Measurements from ENCODE around the gene RAET1E.
A peak's percentile ranks its signal among the peaks of the same experiment; 100 is the strongest.

The RAET1E gene

GRCh38 chr6:149891259-149891658, 6.7 kb downstream of the RAET1E start:
- DNase-seq (ENCODE audit: low read depth in 3 of 3, low spot score in 1 of 3), result no peak

- no peak for DNase-seq (ENCODE audit: low read depth in 3 of 3, low spot score in 1 of 3)
Observed at GRCh38 chr6:149890629-149891045, 7.3 kb downstream of the RAET1E start.

GRCh38 chr6:149889326-149889725, 8.6 kb downstream of the RAET1E start:
- no peak for DNase-seq (ENCODE audit: low read depth in 3 of 3, low spot score in 1 of 3)

GRCh38 chr6:149888659-149889058, 9.3 kb downstream of the RAET1E start:
- DNase-seq (ENCODE audit: low read depth in 3 of 3, low spot score in 1 of 3), result no peak

- no peak for DNase-seq (ENCODE audit: low read depth in 3 of 3, low spot score in 1 of 3)
Observed at GRCh38 chr6:149888093-149888492, 9.8 kb downstream of the RAET1E start.

GRCh38 chr6:149887343-149887742, 10.6 kb downstream of the RAET1E start:
- no peak for DNase-seq (ENCODE audit: low read depth in 3 of 3, low spot score in 1 of 3)

DNA sequence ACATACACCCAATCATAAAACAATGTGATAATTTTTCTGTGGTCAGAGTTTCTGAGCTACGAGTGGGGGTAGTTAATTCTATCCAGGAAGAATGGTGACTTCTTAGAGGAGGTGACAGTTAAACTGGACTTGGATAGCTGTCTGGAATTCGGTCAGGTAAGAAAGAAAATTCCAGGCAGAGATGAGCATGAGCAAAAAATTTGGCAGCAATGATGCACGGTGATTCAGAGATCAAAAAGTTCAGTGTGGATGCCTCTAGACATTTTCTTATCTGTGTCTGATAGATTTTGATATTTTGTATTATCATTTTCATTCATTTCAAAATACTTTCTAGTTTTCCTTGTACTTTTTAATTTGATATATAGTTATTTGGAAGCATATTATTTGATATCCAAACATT, 12.0 kb downstream of the RAET1E start:
- DNase-seq (ENCODE audit: low read depth in 3 of 3, low spot score in 1 of 3), result no peak

DNA sequence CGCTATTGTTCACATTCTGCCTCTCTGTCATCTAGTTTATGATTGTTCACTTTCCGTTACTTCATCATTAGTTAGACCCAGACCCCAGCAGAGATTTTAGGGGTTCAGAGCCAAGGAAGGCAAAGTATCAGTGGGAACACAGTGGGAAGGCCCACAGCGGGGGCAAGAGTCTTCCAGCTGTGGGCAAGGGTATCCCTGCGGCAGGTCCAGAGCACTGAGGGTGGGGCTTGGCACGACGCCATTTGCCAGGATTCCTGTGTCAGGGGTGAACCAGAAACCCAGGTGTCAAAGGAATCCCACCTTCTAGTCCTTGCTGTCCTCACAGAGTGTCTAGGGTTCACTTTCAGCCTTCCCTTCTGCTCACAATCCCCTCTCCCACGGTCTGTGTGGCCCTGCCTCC, 13.3 kb downstream of the RAET1E start:
- DNase-seq (ENCODE audit: low read depth in 3 of 3, low spot score in 1 of 3), result no peak

DNA sequence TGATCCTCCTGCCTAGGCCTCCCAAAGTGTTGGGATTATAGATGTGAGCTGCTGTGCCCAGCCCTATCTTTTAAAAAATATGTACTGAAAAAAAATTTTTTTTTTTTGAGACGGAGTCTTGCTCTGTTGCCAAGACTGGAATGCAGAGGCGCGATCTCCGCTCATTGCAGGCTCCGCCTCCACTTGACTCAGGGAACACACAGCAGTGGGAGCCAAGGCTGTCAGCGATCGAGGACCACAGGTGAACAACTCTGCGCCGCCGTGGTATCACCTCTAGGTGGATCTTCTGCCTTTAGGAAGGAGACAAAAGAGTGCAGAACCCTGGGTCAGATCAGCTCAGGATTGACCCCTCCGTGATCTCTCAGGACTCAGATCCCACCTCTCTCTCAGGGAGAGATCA, 13.7 kb downstream of the RAET1E start:
- DNase-seq (ENCODE audit: low read depth in 3 of 3, low spot score in 1 of 3), result no peak

DNA sequence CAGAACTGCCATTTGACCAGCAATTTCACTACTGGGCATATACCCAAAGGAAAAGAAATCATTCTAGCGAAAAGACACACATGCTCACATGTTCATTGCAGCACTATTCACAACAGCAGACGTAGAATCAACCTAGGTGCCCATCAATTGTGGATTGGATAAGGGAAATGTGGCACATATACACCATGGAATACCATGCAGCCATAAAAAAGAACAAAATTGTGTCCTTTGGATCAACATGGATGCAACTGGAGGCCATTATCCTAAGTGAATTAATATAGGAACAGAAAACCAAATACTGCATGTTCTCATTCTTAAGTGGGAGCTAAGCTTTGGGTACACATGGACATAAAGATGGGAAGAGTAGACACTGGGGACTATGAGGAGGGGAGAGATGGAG, 16.1 kb downstream of the RAET1E start:
- DNase-seq (ENCODE audit: low read depth in 3 of 3, low spot score in 1 of 3), result no peak

GRCh38 chr6:149881066-149881766, 16.7 kb downstream of the RAET1E start:
- DNase-seq (ENCODE audit: low read depth in 3 of 3, low spot score in 1 of 3), result no peak

DNA sequence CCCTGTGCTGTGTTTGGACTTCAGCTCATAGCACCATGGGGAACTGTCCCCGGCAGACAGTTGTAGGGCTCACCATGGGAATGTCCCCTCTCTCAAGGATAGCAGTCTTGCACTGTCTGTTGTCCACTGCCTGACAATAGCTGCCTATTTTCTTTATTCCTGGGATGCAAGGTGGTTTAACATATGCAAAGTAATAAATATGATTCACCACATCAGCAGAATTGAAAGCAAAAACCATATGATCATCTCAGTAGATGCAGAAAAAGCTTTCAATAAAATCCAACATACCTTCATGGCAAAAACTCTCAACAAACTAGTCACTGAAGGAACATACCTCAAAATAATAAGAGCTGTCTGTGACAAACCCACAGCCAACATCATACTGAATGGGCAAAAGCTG, 20.3 kb downstream of the RAET1E start:
- no peak for DNase-seq (ENCODE audit: low read depth in 3 of 3, low spot score in 1 of 3)

DNA sequence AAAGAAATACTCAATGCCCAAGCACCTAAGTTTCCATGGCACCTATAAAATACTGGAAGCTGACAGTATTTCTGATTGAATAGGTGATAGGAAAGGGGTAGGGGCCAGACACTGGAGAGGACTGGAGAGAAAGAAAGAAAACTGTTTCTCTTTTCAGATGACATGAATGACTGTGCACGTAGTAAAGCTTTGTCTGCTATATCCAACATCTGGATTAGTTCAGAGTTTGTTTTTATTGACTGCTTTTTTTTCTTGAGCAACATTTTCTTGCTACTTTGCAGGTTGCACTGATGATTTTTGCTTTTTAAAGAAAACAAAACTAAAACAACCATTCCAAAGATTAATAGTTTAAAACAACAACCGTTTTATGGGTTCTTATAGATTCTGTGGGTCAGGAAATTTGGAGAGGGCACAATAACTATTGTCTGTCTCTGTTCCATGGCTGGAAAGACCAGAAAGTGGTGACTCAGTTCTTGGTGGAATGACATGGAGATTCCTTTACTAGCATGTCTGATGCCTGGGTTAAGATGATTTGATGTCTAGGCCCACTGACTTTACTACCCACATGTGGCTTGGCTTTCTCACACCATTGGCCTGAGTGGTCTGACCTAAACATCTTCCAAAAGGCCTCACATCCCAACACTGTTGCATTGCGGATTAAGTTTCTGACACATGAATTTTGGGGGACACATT, 21.5 kb downstream of the RAET1E start:
- DNase-seq (ENCODE audit: low read depth in 3 of 3, low spot score in 1 of 3), result no peak

DNA sequence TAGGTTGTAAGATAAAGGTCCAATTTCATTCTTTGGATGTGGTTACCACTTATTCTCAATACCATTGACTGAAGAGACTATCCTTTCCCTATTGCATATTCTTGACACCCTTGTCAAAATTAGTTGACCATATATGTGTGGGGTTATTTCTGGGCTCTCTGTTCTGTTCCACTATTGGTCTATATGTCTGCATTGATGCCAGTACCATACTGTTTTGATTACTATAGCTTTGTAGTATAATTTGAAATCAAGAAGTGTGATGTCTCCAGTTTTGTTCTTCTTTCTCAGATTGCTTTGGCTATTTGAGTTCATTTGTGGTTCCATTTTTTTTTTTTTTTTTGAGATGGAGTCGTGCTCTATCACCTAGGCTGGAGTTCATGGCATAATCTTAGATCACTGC, 25.7 kb downstream of the RAET1E start:
- no peak for DNase-seq (ENCODE audit: low read depth in 3 of 3, low spot score in 1 of 3)

DNA sequence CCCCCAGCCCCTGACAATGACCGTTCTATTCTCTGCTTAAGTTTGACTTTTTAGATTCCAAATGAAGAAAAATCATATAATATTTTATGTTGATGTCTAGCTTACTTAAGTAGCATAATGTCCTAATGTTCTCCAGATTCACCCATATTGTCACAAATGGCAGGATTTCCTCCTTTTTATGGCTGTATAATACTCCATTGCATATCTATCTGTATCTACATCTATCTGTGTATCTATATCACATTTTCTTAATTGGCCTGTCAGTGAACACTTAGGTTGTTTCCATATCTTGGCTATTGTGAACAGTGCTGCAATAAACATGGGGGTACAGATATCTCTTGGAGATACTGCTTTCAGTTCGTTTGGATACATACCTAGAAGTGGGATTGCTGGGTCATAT, 26.7 kb downstream of the RAET1E start:
- DNase-seq (ENCODE audit: low read depth in 3 of 3, low spot score in 1 of 3), result no peak

GRCh38 chr6:149869275-149869892, 28.5 kb downstream of the RAET1E start:
- DNase-seq (ENCODE audit: low read depth in 3 of 3, low spot score in 1 of 3), result no peak

DNA sequence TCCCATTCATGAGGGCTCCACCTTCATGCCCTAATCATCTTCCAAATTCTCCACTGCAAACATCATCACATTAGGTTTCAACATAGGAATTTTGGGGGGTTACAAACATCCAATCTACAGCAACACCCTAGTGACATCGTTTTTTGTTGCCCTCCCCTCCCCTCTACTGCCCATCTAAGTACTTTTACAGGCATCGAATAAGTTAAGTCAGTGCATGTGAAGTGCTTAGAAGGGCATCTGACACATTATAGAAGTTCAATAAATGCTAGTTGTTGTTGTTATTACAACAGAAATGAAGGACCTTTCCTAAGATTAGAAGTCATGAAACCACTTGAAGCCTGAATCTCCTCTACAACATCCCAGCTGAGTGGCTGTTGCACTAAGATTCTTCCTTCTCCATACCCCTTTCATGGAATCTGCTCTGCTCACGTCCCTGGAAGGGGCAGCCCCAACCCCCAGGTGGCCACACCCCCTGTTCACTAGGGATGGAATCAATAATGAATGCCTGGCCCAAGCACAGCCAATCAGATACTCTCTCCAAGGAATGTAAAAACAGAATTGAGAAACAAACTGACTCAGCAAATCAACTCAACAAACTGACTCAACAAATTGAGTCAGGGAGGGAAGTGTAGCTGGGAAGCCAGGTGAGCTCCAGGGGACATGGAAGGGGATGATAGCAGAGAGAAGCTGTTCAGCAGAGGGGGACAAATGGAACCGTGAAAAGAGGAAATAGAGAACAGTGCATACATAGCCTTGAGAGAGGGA, 29.9 kb downstream of the RAET1E start:
- DNase-seq (ENCODE audit: low read depth in 3 of 3, low spot score in 1 of 3), result no peak

- no peak for DNase-seq (ENCODE audit: low read depth in 3 of 3, low spot score in 1 of 3)
Observed at GRCh38 chr6:149864578-149865535, 33.1 kb downstream of the RAET1E start.

DNA sequence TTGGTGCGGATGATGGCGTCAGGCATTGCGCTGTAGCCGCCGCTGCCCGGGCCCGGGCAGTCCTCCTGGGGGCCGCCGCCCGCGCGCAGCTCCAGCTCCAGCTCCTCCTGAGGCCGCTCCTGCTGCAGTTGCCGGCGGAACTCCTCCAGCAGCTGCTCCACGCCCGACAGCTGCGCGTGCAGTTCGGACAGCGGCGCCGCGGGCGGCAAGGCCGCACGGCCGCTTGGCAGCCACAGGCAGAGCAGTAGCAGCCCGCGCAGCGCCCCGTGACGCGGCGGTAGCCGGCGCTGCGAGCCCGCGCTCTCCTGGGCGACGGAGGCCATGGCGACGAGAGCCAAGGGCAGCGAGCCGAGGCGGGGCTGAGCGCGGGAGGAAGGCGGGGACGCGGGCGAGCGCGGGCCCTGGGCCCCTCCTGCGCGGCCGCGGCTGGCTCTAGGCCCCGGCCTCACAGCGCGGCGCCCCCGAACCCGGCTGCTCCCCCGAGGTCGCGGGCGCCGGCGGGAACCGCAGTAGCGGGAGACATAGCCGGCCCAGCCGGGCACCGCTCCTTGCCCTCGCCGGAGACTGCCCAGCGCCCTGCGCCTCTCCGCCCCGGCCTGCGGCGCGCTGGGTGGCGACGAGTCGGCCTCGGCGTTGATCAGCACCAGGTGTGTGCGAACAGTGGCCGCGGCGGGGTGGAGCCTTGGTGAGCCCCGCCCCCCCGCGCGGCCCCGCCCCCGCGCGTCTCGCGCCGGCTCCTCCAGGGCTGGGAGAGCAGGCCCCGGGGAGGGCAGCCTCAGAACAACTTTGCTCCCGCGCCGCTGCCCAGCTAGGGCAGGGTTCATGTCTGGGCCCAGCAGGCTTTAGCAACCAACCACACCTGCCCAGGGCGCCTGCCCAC, 34.0 kb downstream of the RAET1E start, which contains the start of gene LRP11:
Gene LRP11, minus strand, starts transcription at position 662 of the 880 bp plus-strand sequence. Its CDS starts 339 bp downstream, at position 323.
- peak; percentile 45 to 77 (median 61) for DNase-seq (ENCODE audit: low read depth in 3 of 3, low spot score in 1 of 3)
